ENCODE results near the gene ADAT3. TPM values are rescaled to one million over a fixed set of nuclear protein-coding genes. Genes with fewer than 3 reads are reported as not detected.

Gene ADAT3
- total and polyA plus RNA-seq, 2 donors (not counting 1 experiment from before 2014, with no cell fraction given): 5.3 to 13.4 TPM

- no peaks in the 10 kb centered on the region for H3K27me3 ChIP-seq (replicated peaks in 1 of 4; ENCODE audit: control extremely low read depth in 1 of 4, control insufficient read depth in 3 of 4, insufficient read depth in 4 of 4, low read length in 3 of 4)
- POLR2A ChIA-PET: interaction anchor here (1.1 to 2.0 kb wide), 2 partner anchors 9 to 13 kb away, joined by 3 to 6 read pairs; no protein-coding TSS in a partner anchor
- CTCF ChIA-PET: no interaction called here
- H3K27ac ChIP-seq (ENCODE audit: low read length in 2 of 2): peak overlapping the region; percentile 59 to 62
- peak overlapping the region; percentile 31 for H2AFZ ChIP-seq (ENCODE audit: insufficient read depth, low read depth, low read length, poor library complexity, severe bottlenecking)
- no peak for TF ChIP-seq EZH2 (IDR thresholded peaks at IDR 0.05; ENCODE audit: borderline replicate concordance, insufficient read depth, low read depth, low read length, poor library complexity, severe bottlenecking)
- TF ChIP-seq, protein P1, sequence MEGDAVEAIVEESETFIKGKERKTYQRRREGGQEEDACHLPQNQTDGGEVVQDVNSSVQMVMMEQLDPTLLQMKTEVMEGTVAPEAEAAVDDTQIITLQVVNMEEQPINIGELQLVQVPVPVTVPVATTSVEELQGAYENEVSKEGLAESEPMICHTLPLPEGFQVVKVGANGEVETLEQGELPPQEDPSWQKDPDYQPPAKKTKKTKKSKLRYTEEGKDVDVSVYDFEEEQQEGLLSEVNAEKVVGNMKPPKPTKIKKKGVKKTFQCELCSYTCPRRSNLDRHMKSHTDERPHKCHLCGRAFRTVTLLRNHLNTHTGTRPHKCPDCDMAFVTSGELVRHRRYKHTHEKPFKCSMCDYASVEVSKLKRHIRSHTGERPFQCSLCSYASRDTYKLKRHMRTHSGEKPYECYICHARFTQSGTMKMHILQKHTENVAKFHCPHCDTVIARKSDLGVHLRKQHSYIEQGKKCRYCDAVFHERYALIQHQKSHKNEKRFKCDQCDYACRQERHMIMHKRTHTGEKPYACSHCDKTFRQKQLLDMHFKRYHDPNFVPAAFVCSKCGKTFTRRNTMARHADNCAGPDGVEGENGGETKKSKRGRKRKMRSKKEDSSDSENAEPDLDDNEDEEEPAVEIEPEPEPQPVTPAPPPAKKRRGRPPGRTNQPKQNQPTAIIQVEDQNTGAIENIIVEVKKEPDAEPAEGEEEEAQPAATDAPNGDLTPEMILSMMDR (IDR thresholded peaks at IDR 0.05): no peak
- peak overlapping the region; percentile 99 for H3K4me3 Mint-ChIP-seq
- H3K4me1 ChIP-seq (ENCODE audit: control insufficient read depth in 2 of 2, insufficient read depth in 2 of 2, low read length in 2 of 2): peaks cover 32 to 51% of the 10 kb centered on the region in 2 donors
- H4K20me1 ChIP-seq (ENCODE audit: control insufficient read depth, insufficient read depth, low read length, poor library complexity, severe bottlenecking): peaks cover 46% of the 10 kb centered on the region
- H3K4me2 ChIP-seq (replicated peaks; ENCODE audit: low read depth, low read length, poor library complexity, severe bottlenecking): peak overlapping the region; percentile 92
- no peaks in the 10 kb centered on the region for H3K9me3 ChIP-seq (ENCODE audit: control extremely low read depth in 1 of 3, control insufficient read depth in 2 of 3, insufficient read depth in 1 of 3, low read length in 2 of 3)
- H3K9me3 Mint-ChIP-seq (ENCODE audit: insufficient read depth): no peaks in the 10 kb centered on the region
- intact Hi-C loops (cut with micrococcal nuclease): no loop called here
- H3K79me2 ChIP-seq (ENCODE audit: control insufficient read depth, insufficient read depth, low read length): peaks cover 56% of the 10 kb centered on the region
- H3K27me3 Mint-ChIP-seq: no peaks in the 10 kb centered on the region
- H3K4me1 Mint-ChIP-seq: peaks cover 36% of the 10 kb centered on the region
- DNase-seq: peak; percentile 30
- WGBS (ENCODE audit: insufficient coverage): 3% methylated on average over 9 of the region's 11 CpGs
- ATAC-seq (ENCODE audit: low read depth): no peak
- peak overlapping the region; percentile 63 to 92 (median 86) for H3K4me3 ChIP-seq (ENCODE audit: control extremely low read depth in 1 of 5, extremely low read depth in 1 of 5, insufficient read depth in 1 of 5, low read depth in 2 of 5, low read length in 4 of 5)
- peaks cover 0 to 13% of the 10 kb centered on the region in 2 experiments for H3K36me3 ChIP-seq (replicated peaks in 1 of 2; ENCODE audit: control extremely low read depth in 1 of 2, control insufficient read depth in 1 of 2, extremely low read depth in 1 of 2, insufficient read depth in 2 of 2, low read length in 1 of 2)
- H3K9ac ChIP-seq (ENCODE audit: low read length): peak overlapping the region; percentile 74
- H3K27ac Mint-ChIP-seq: peak overlapping the region; percentile 96
These were observed 20.9 kb upstream of the ADAT3 start for GRCh38 chr19:1884291-1884718.

GRCh38 chr19:1884719-1885334 lies 20.4 kb upstream of the ADAT3 start:
- Mint-ChIP-seq H3K27me3 (no peaks in the 10 kb centered on the region), H3K27ac (peak overlapping the region; percentile 96), H3K9me3 (ENCODE audit: insufficient read depth) (no peaks in the 10 kb centered on the region), H3K4me1 (peaks cover 36% of the 10 kb centered on the region), H3K4me3 (peak overlapping the region; percentile 99)
- peak overlapping the region; percentile 63 to 92 (median 86) for H3K4me3 ChIP-seq (ENCODE audit: control extremely low read depth in 1 of 5, extremely low read depth in 1 of 5, insufficient read depth in 1 of 5, low read depth in 2 of 5, low read length in 4 of 5)
- peak overlapping the region; percentile 59 to 62 for H3K27ac ChIP-seq (ENCODE audit: low read length in 2 of 2)
- H3K79me2 ChIP-seq (ENCODE audit: control insufficient read depth, insufficient read depth, low read length): peaks cover 56% of the 10 kb centered on the region
- H3K27me3 ChIP-seq (replicated peaks in 1 of 4; ENCODE audit: control extremely low read depth in 1 of 4, control insufficient read depth in 3 of 4, insufficient read depth in 4 of 4, low read length in 3 of 4): no peaks in the 10 kb centered on the region
- DNase-seq: no peak
- peak overlapping the region; percentile 74 for H3K9ac ChIP-seq (ENCODE audit: low read length)
- peaks cover 46% of the 10 kb centered on the region for H4K20me1 ChIP-seq (ENCODE audit: control insufficient read depth, insufficient read depth, low read length, poor library complexity, severe bottlenecking)
- H2AFZ ChIP-seq (ENCODE audit: insufficient read depth, low read depth, low read length, poor library complexity, severe bottlenecking): peak overlapping the region; percentile 31
- H3K9me3 ChIP-seq (ENCODE audit: control extremely low read depth in 1 of 3, control insufficient read depth in 2 of 3, insufficient read depth in 1 of 3, low read length in 2 of 3): no peaks in the 10 kb centered on the region
- ChIA-PET POLR2A (interaction anchor here (2.0 to 3.3 kb wide), 2 partner anchors 9 to 13 kb away, joined by 6 to 20 read pairs; no protein-coding TSS in a partner anchor), CTCF (interaction anchor here (0.6 to 2.3 kb wide), 3 partner anchors 11 to 182 kb away, joined by 3 to 6 read pairs (median 3); no protein-coding TSS in a partner anchor)
- peaks cover 32 to 51% of the 10 kb centered on the region in 2 donors for H3K4me1 ChIP-seq (ENCODE audit: control insufficient read depth in 2 of 2, insufficient read depth in 2 of 2, low read length in 2 of 2)
- TF ChIP-seq, protein P1 (IDR thresholded peaks at IDR 0.05): no peak
- TF ChIP-seq EZH2 (IDR thresholded peaks at IDR 0.05; ENCODE audit: borderline replicate concordance, insufficient read depth, low read depth, low read length, poor library complexity, severe bottlenecking): no peak
- intact Hi-C loops (cut with micrococcal nuclease): loop anchor here (1.0 kb wide), 3 partner anchors 9 to 20 kb away; partner anchors contain the start of genes ADAT3 and SCAMP4
- WGBS (ENCODE audit: insufficient coverage): 1% methylated on average over 56 of the region's 56 CpGs
- peak overlapping the region; percentile 92 for H3K4me2 ChIP-seq (replicated peaks; ENCODE audit: low read depth, low read length, poor library complexity, severe bottlenecking)
- ATAC-seq (ENCODE audit: low read depth): no peak
- H3K36me3 ChIP-seq (replicated peaks in 1 of 2; ENCODE audit: control extremely low read depth in 1 of 2, control insufficient read depth in 1 of 2, extremely low read depth in 1 of 2, insufficient read depth in 2 of 2, low read length in 1 of 2): peaks cover 0 to 13% of the 10 kb centered on the region in 2 experiments
